HCT116 (cell line): ENCODE results near the gene MAP3K12. TPM values are rescaled to one million over a fixed set of nuclear protein-coding genes. Genes with fewer than 3 reads are reported as not detected.

ENCODE experiments used
- ATAC-seq: fragments of 200-7000 bp; cut with Tn5 transposase; 2 replicates; pipeline ENCODE4 v1.9.1; 2020; ENCODE audit warnings: mild to moderate bottlenecking, moderate library complexity
- BruUV-seq: library from RNA; stranded (reverse); fragments of 400-500 nt; replicated peaks from 2 replicates; lab custom pipeline; 2021; lab: Mats Ljungman, UMichigan
- CTCF ChIA-PET: fragments of 300-600 bp; sonication (Branson Sonifier 250); formaldehyde crosslinking; loops from one replicate; lab custom pipeline; 2021; ENCODE audit warnings: antibody characterized with exemption; lab: Charles Lee
- POLR2A ChIA-PET: fragments of 300-600, 350-600 bp; sonication (Branson Sonifier 250); formaldehyde crosslinking; loops from one replicate; lab custom pipeline; 2021; ENCODE audit warnings: antibody characterized with exemption; lab: Charles Lee
- RAD21 ChIA-PET, 2 experiments: fragments of 300-600 bp; sonication (Branson Sonifier 250); formaldehyde crosslinking; loops; one replicate each; lab custom pipeline; 2023; ENCODE audit warnings: low total read pairs in 2 of 2; ENCODE audit not compliant: uncharacterized antibody in 2 of 2, unreplicated experiment in 2 of 2, low non-redundant PET in 1 of 2; lab: Charles Lee
- DNase-seq: peaks from one replicate; pipeline ENCODE4 v3.0.0-alpha.2; 2010; ENCODE audit warnings: low read depth, low spot score
- H2AFZ ChIP-seq: fragments of 200-600 bp; shearing (Covaris generic), sonication (generic); 2 replicates; pipeline ENCODE4 v1.6.1; 2017; ENCODE audit warnings: low read depth, mixed run types, mixed read lengths, antibody characterized with exemption, low read length; ENCODE audit not compliant: poor library complexity, severe bottlenecking
- H3K27ac ChIP-seq: 2 replicates; pipeline ENCODE4 v1.5.1; 2012; ENCODE audit warnings: low read depth, low read length
- H3K27me3 ChIP-seq: fragments of 200-600 bp; sonication (generic); 2 replicates; pipeline ENCODE4 v1.6.1; 2016; ENCODE audit warnings: mixed run types, low read length, mixed read lengths; ENCODE audit not compliant: insufficient read depth
- H3K36me3 ChIP-seq, 2 experiments: fragments of 200-500 bp in 1 of 2; fragments of 200-600 bp in 1 of 2; sonication (Bioruptor generic) in 1 of 2; sonication (generic) in 1 of 2; 2 replicates each; pipeline versions ENCODE4 v1.5.1 to v1.6.1; 2014 to 2016; ENCODE audit warnings: low read length in 2 of 2, inconsistent platforms in 1 of 2, mixed read lengths in 1 of 2, mixed run types in 1 of 2; ENCODE audit not compliant: insufficient read depth in 2 of 2, control insufficient read depth in 1 of 2
- H3K4me1 ChIP-seq, 2 experiments: fragments of 200-600 bp in 1 of 2; sonication (generic) in 1 of 2; 2 replicates each; pipeline versions ENCODE4 v1.5.1 to v1.6.1; 2012 to 2017; ENCODE audit warnings: low read length in 2 of 2, inconsistent platforms in 1 of 2, mild to moderate bottlenecking in 1 of 2, mixed read lengths in 1 of 2, mixed run types in 1 of 2, moderate library complexity in 1 of 2; ENCODE audit not compliant: insufficient read depth in 2 of 2, control insufficient read depth in 1 of 2
- H3K4me2 ChIP-seq: fragments of 200-600 bp; sonication (generic); 2 replicates; pipeline ENCODE4 v1.6.1; 2017; ENCODE audit warnings: mixed run types, low read length, mixed read lengths
- H3K4me3 ChIP-seq, 2 experiments: fragments of 200-600 bp in 1 of 2; sonication (generic) in 1 of 2; replicated peaks in 1 of 2; 2 replicates each; pipeline ENCODE4 v1.5.1; 2011 to 2016; ENCODE audit warnings: low read length in 2 of 2, control low read depth in 1 of 2, low read depth in 1 of 2, mild to moderate bottlenecking in 1 of 2, mixed read lengths in 1 of 2, mixed run types in 1 of 2
- H3K79me2 ChIP-seq: fragments of 200-600 bp; sonication (generic); 2 replicates; pipeline ENCODE4 v1.6.1; 2017; ENCODE audit warnings: mild to moderate bottlenecking, mixed run types, low read length, moderate library complexity, mixed read lengths; ENCODE audit not compliant: insufficient read depth
- H3K9ac ChIP-seq: fragments of 200-600 bp; sonication (generic); 2 replicates; pipeline ENCODE4 v1.6.1; 2016; ENCODE audit warnings: low read length, mixed read lengths
- H3K9me2 ChIP-seq: fragments of 200-600 bp; sonication (generic), shearing (Covaris generic); 2 replicates; pipeline ENCODE4 v1.6.1; 2017; ENCODE audit warnings: mixed run types, mild to moderate bottlenecking, moderate library complexity; ENCODE audit not compliant: insufficient read depth
- H3K9me3 ChIP-seq, 2 experiments: fragments of 200-500 bp in 1 of 2; fragments of 200-600 bp in 1 of 2; sonication (Bioruptor generic) in 1 of 2; sonication (generic) in 1 of 2; 2 replicates each; pipeline ENCODE4 v1.6.1; 2014 to 2017; ENCODE audit warnings: low read length in 2 of 2, mixed read lengths in 2 of 2, inconsistent platforms in 1 of 2, low read depth in 1 of 2, mild to moderate bottlenecking in 1 of 2, mixed run types in 1 of 2, moderate library complexity in 1 of 2; ENCODE audit not compliant: control insufficient read depth in 1 of 2, insufficient read depth in 1 of 2
- H4K20me1 ChIP-seq: fragments of 200-600 bp; sonication (generic), shearing (Covaris generic); 2 replicates; pipeline ENCODE4 v1.6.1; 2017; ENCODE audit warnings: mixed run types, mild to moderate bottlenecking, moderate library complexity; ENCODE audit not compliant: insufficient read depth
- CBX3 ChIP-seq: IDR thresholded peaks from 2 replicates; pipeline ENCODE4 v1.6.1; 2012; ENCODE audit warnings: low read depth
- CEBPB ChIP-seq: IDR thresholded peaks from 2 replicates; pipeline ENCODE4 v1.6.1; 2012; ENCODE audit warnings: low read depth
- CTCF ChIP-seq, 3 experiments: fragments of 200-600 bp in 1 of 3; sonication (generic) in 1 of 3; IDR thresholded peaks in 2 of 3; conservative IDR thresholded peaks in 1 of 3; 2 replicates each; pipeline ENCODE4 v1.5.1; 2012 to 2017; ENCODE audit warnings: low read depth in 2 of 3, low read length in 2 of 3, antibody characterized with exemption in 1 of 3, borderline replicate concordance in 1 of 3, control low read depth in 1 of 3, mild to moderate bottlenecking in 1 of 3, mixed read lengths in 1 of 3, mixed run types in 1 of 3, moderate library complexity in 1 of 3; ENCODE audit not compliant: insufficient read depth in 1 of 3
- FOSL1 ChIP-seq: IDR thresholded peaks from 2 replicates; pipeline ENCODE4 v1.6.1; 2012; ENCODE audit warnings: low read depth
- JUND ChIP-seq: IDR thresholded peaks from 2 replicates; pipeline ENCODE4 v1.6.1; 2012
- POLR2AphosphoS5 ChIP-seq: IDR thresholded peaks from 2 replicates; pipeline ENCODE4 v1.6.1; 2011; ENCODE audit warnings: mild to moderate bottlenecking, low read depth, low read length, moderate library complexity
- RAD21 ChIP-seq: IDR thresholded peaks from 2 replicates; pipeline ENCODE4 v1.6.1; 2012; ENCODE audit warnings: low read depth, mild to moderate bottlenecking
- REST ChIP-seq: IDR thresholded peaks from 2 replicates; pipeline ENCODE4 v1.6.1; 2012; ENCODE audit warnings: low read depth
- SP1 ChIP-seq: IDR thresholded peaks from 2 replicates; pipeline ENCODE4 v1.6.1; 2012; ENCODE audit warnings: low read depth
- SRF ChIP-seq: IDR thresholded peaks from 2 replicates; pipeline ENCODE4 v1.6.1; 2012; ENCODE audit warnings: low read depth
- YY1 ChIP-seq: IDR thresholded peaks from 2 replicates; pipeline ENCODE4 v1.6.1; 2011; ENCODE audit warnings: low read length, low read depth, moderate library complexity, mild to moderate bottlenecking; ENCODE audit not compliant: insufficient replicate concordance; ENCODE audit errors: extremely low read depth
- ZNF274 ChIP-seq: fragments of 200-500 bp; sonication (Bioruptor generic); IDR thresholded peaks from 2 replicates; pipeline ENCODE4 v1.6.1; 2014; ENCODE audit warnings: mild to moderate bottlenecking, low read depth, low read length, inconsistent platforms
- intact Hi-C: fragments of 100-400 bp; cut with micrococcal nuclease; formaldehyde crosslinking; loops from 2 replicates; pipeline ENCODE4 v1.10.0; 2022
- total RNA-seq: library from RNA; stranded (reverse); gene quantifications from one replicate; pipeline ENCODE4 v1.2.1, GENCODE V29; 2021; ENCODE audit not compliant: unreplicated experiment

MAP3K12 gene
- total RNA-seq, 1 experiment from 2014 or later, result 16.3 TPM

GRCh38 chr12:53452159-53453077 lies 46.8 kb downstream of the MAP3K12 start (continued):
- TF ChIP-seq REST (no peak), YY1 (peak; percentile 47), FOSL1 (no peak), CBX3 (no peak), CEBPB (no peak), ZNF274 (no peak)

- peaks cover 49% of the 10 kb centered on the region for H3K79me2 ChIP-seq
- peaks cover 0 to 14% of the 10 kb centered on the region in 2 experiments; a peak in 3 of 4 replicates for H3K4me1 ChIP-seq
- peak within 1 kb of the TSS; percentile 98 for H3K9ac ChIP-seq
- POLR2A ChIA-PET, result interaction anchor here (2.6 kb wide), 1 partner anchor 11 kb away, joined by 21 read pairs; the partner anchor contains the start of gene PRR13
- DNase-seq, result peak; percentile 99
- peaks cover 29 to 40% of the 10 kb centered on the region in 2 experiments for H3K36me3 ChIP-seq
- H4K20me1 ChIP-seq, result peaks cover 33% of the 10 kb centered on the region; the same call in 1 of the 2 replicates
- BruUV-seq, result no TSS peak
- CTCF ChIA-PET, result interaction anchor here (0.7 to 1.9 kb wide), 4 partner anchors 11 to 193 kb away, joined by 3 to 7 read pairs (median 4); partner anchors contain the start of genes PRR13 and TARBP2
- H3K27ac ChIP-seq, result peak within 1 kb of the TSS; percentile 96
- H3K27me3 ChIP-seq, result no peaks in the 10 kb centered on the region
- no peak within 1 kb of the TSS for H2AFZ ChIP-seq
- no peaks in the 10 kb centered on the region for H3K9me3 ChIP-seq
- H3K4me2 ChIP-seq, result peak within 1 kb of the TSS; percentile 75
- peak; percentile 92 for ATAC-seq
- RAD21 ChIA-PET, result no interaction called here
- H3K9me2 ChIP-seq, result no peaks in the 10 kb centered on the region
- intact Hi-C loops, result loop anchor here (5.0 kb wide), 1 partner anchor 69 kb away; the partner anchor contains the start of gene SP1
- peak within 1 kb of the TSS; percentile 76 to 79 for H3K4me3 ChIP-seq
- TF ChIP-seq SP1 (peak; percentile 80), POLR2AphosphoS5 (peak; percentile 65; the same call in 1 of the 2 replicates), CTCF (IDR thresholded peaks at IDR 0.05 in 2 of 3, conservative IDR thresholded peaks at IDR 0.05 in 1 of 3; ENCODE audit: borderline replicate concordance in 1 of 3, insufficient read depth in 1 of 3, low read depth in 2 of 3, low read length in 2 of 3) (peak; percentile 72 to 88 (median 84)), REST (no peak), SRF (no peak), ZNF274 (no peak), JUND (no peak; the same call in 1 of the 2 replicates), RAD21 (0 out of 2 replicates have a peak, but pooled peaks have one; percentile 4)
These were observed 47.5 kb downstream of the MAP3K12 start, which contains the start of gene PCBP2 for GRCh38 chr12:53451661-53452158. Gene PCBP2, plus strand, starts transcription at chr12:53452102. Its CDS starts 2,699 bp downstream, at chr12:53454801.
